HAP-1 (cell line): ENCODE results near the gene MYO15B.

Experiments
- DNase-seq, 2 experiments: peaks; one replicate each; pipeline ENCODE4 v3.0.0-alpha.2; 2016 to 2020; ENCODE audit warnings: low spot score in 2 of 2
- H3K27me3 ChIP-seq: fragments of 250-450 bp; sonication (Bioruptor Pico); 2 replicates; pipeline ENCODE4 v1.5.1; 2020; ENCODE audit warnings: low read depth, mild to moderate bottlenecking, moderate library complexity
- H3K36me3 ChIP-seq: fragments of 250-450 bp; sonication (Bioruptor Pico); replicated peaks from 2 replicates; pipeline ENCODE4 v1.5.1; 2020; ENCODE audit warnings: mild to moderate bottlenecking
- H3K4me1 ChIP-seq: fragments of 250-450 bp; sonication (Bioruptor Pico); 2 replicates; pipeline ENCODE4 v1.5.1; 2020; ENCODE audit warnings: mild to moderate bottlenecking
- H3K4me3 ChIP-seq: fragments of 250-450 bp; sonication (Bioruptor Pico); 2 replicates; pipeline ENCODE4 v1.5.1; 2020; ENCODE audit warnings: mild to moderate bottlenecking, moderate library complexity
- H3K9me3 ChIP-seq: fragments of 250-450 bp; sonication (Bioruptor Pico); 2 replicates; pipeline ENCODE4 v1.5.1; 2020; ENCODE audit warnings: mild to moderate bottlenecking, moderate library complexity
- in situ Hi-C: fragments of 300-500 bp; cut with MboI; formaldehyde crosslinking; loops from 3 replicates; pipeline ENCODE4 v1.14.3; 2020; ENCODE audit warnings: low sequenced_read_pairs, inconsistent platforms, mixed read lengths

The MYO15B gene

DNA sequence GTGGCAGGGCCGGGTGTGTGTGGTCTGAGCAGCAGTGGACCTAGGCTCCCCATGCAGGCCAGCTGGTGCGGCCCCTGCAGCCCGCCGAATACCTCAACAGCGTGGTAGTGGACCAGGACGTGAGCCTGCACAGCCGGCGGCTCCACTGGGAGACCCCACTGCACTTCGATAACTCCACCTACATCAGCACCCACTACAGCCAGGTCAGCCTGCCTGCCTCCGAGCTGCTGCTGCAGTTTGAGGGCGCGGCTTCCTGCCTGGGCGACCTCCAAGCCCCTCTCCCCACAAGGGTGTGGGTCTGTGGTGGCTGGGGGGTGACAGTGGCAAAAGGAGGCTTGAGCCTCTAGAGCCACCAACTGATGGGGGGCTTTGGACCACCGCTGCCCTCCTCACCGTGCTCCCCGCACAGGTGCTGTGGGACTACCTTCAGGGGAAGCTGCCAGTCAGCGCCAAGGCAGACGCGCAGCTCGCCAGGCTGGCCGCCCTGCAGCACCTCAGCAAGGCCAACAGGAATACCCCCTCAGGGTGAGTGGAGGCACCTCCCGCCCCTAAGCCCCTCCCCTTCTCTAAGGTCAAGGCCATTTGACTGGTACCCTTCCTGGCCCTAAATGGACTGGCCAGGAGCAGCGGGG lies 37.2 kb downstream of the MYO15B start:
- Histone ChIP-seq H3K36me3 (no peaks in the 10 kb centered on the region; the same call in 1 of the 2 replicates), H3K4me1 (no peaks in the 10 kb centered on the region), H3K9me3 (no peaks in the 10 kb centered on the region), H3K4me3 (no peak overlapping the region), H3K27me3 (no peaks in the 10 kb centered on the region)
- in situ Hi-C loops: no loop called here
- DNase-seq: no peak

DNA sequence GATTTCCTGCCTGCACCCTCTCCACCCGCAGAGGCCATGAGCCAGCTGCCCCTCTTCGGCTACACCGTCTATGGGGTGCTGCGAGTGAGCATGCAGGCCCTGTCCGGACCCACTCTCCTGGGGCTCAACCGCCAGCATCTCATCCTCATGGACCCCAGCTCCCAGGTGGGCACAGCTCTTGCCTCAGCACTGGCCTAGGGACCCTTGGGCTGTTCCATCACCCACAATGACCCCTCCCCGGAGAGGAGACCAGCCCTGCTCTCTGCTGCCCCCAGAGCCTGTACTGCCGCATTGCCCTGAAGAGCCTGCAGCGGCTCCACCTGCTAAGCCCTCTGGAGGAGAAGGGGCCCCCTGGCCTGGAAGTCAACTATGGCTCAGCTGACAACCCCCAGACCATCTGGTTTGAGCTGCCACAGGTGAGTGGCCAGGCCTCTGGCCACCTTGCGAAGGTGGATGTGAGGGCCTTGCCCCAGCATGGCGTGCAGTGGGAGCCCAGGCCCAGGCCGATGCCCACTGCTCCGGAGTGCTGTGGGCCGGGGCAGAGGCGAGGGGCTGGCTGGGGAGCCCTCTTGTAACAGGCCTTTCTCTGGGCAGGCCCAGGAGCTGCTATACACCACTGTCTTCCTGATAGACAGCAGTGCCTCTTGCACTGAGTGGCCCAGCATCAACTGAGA lies 38.4 kb downstream of the MYO15B start:
- Histone ChIP-seq H3K9me3 (no peaks in the 10 kb centered on the region), H3K4me3 (no peak overlapping the region), H3K4me1 (no peaks in the 10 kb centered on the region), H3K36me3 (no peaks in the 10 kb centered on the region; the same call in 1 of the 2 replicates), H3K27me3 (no peaks in the 10 kb centered on the region)
- peak; percentile 19 to 77 for DNase-seq
- in situ Hi-C loops: no loop called here

DNA sequence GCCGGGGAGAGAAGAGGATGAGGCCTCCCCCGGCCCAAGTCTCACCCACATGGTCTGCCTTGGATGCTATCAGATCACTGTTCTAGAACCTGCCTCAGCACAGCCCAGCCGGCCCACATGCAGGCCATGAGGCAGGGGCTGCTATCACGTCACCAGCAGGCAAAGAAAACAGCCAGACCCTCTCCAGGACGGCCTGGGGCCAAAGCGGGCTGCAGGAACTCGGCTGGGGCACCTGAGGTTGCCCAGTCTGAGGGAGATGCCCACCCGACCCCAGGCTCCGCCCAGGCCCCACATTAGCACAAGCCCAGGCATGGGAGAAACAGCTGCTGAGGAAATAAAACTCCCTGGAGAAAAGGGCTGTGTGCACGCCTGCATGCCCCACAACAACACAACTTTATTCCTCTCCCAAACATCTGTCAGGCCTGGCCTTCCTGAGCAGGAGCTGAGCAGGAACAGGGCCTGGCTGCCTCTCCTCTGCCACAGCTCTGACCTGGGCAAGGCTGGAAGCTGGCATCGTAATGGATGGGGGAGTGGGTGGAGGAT lies 39.0 kb downstream of the MYO15B start:
- in situ Hi-C loops: no loop called here
- H3K36me3 ChIP-seq: no peaks in the 10 kb centered on the region; the same call in 1 of the 2 replicates
- no peaks in the 10 kb centered on the region for H3K9me3 ChIP-seq
- H3K27me3 ChIP-seq: no peaks in the 10 kb centered on the region
- H3K4me3 ChIP-seq: no peak overlapping the region
- no peaks in the 10 kb centered on the region for H3K4me1 ChIP-seq
- DNase-seq: no peak

DNA sequence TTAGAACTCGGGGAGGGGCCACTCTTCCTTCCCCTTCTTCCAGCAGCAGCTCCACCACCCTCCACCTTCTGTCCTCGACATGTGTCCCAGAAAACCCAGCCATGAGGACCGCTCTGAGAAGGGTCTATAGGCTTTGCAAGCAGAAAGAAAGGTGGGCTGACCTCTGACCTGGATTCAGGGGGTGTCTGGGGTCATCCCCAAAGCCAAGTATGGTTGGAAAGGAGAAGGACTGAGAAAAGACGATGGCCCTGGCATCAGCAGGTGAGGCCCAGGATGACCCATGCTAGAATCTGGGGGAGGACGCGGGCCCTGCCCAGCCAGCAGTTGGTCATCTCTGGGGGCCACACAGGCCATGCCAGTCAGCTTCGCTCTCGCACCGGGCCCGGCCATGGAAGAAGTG lies 39.5 kb downstream of the MYO15B start:
- no peaks in the 10 kb centered on the region; the same call in 1 of the 2 replicates for H3K36me3 ChIP-seq
- no peaks in the 10 kb centered on the region for H3K9me3 ChIP-seq
- in situ Hi-C loops: no loop called here
- no peak for DNase-seq
- no peak overlapping the region for H3K4me3 ChIP-seq
- no peaks in the 10 kb centered on the region for H3K4me1 ChIP-seq
- no peaks in the 10 kb centered on the region for H3K27me3 ChIP-seq

DNA sequence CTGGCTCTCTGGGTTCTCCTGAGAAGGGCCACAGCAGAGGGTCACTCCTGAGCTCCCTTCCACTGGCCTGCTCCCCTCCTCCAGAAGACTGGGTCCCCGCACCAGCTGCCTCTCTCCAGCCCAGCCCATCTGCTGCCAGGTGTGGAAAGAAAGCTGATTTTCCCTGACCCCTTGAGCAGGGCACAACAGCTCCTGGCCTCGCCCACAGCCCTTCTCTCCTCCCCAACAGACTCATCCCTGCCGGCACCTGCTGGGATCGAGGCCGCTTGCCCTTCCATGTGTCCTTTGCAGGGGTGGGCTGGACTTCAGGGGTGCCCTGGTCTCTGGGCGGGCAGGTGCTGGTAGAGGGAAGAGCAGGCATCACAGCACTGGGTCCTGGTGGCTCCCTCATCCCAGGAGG lies 40.8 kb downstream of the MYO15B start:
- Histone ChIP-seq H3K4me1 (peaks cover 5% of the 10 kb centered on the region), H3K27me3 (no peaks in the 10 kb centered on the region), H3K4me3 (no peak overlapping the region), H3K9me3 (no peaks in the 10 kb centered on the region), H3K36me3 (peaks cover 1% of the 10 kb centered on the region)
- in situ Hi-C loops: no loop called here
- no peak for DNase-seq

DNA sequence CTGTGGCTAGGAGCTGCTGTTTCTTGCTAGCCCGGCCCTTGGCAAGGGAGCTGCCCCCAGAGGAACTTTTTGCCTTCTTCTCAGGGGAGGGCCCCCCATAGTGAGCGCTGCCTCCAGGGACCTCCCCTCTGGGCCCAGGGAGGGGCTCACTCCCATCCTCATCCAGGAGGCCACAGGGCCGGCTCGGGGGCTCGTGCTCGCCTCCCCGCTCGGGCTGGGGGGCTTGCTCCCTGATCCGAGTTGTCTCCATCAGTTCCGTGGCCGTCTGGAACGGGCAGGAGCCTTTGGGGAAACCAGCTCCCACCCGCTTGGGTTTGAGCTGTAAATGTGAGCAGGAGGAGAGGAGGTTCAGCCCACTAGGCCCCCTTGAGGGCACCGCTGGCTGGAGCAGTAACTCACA lies 41.6 kb downstream of the MYO15B start:
- H3K4me3 ChIP-seq: no peak overlapping the region
- no peaks in the 10 kb centered on the region for H3K27me3 ChIP-seq
- peaks cover 3% of the 10 kb centered on the region for H3K36me3 ChIP-seq
- in situ Hi-C loops: no loop called here
- H3K4me1 ChIP-seq: peaks cover 12% of the 10 kb centered on the region
- no peaks in the 10 kb centered on the region for H3K9me3 ChIP-seq
- DNase-seq: no peak

DNA sequence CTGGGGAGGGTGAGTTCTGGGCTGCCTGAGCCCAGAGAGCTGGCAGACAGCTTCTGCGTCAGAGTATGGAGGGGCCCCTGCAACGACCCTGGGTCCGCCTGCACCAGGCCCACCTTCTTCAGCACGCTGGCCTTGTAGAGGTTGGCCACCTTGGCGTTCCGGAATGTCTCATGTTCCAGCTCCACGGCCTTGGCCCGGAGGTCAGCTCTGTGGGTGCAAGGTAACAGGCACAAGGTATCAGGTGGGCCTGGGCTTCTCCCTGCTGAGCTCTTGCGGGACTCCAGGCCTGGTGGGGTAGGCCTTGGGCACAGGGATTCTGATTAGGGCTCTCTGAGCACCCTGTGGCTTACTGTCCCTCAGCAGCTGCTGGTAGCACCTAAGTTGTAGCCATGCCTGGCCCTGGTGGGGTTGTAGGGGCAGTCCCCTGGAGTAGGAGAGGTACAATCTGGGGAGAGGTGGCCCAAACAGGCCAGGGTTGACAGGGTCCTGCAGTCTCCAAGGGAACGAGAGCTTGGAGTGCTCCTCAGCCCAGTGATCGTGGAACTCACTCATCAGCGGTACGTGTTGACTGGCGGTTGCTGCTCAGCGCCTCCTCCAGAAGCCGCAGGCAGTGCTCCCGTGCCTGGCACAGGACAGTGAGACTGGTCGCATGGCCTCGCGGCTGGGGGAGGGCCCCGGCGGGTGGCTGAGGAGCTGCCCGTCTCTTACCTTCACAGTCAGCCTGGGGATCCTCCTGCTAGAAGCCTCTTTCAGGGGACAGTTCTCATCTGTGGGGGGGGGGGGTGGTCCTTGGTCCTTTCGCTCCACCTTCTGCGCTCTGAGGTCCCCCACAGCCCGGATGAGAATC lies 42.7 kb downstream of the MYO15B start:
- H3K9me3 ChIP-seq: no peaks in the 10 kb centered on the region
- peaks cover 3% of the 10 kb centered on the region for H3K36me3 ChIP-seq
- in situ Hi-C loops: no loop called here
- DNase-seq: no peak
- no peaks in the 10 kb centered on the region for H3K27me3 ChIP-seq
- H3K4me1 ChIP-seq: peaks cover 15% of the 10 kb centered on the region
- no peak overlapping the region for H3K4me3 ChIP-seq

DNA sequence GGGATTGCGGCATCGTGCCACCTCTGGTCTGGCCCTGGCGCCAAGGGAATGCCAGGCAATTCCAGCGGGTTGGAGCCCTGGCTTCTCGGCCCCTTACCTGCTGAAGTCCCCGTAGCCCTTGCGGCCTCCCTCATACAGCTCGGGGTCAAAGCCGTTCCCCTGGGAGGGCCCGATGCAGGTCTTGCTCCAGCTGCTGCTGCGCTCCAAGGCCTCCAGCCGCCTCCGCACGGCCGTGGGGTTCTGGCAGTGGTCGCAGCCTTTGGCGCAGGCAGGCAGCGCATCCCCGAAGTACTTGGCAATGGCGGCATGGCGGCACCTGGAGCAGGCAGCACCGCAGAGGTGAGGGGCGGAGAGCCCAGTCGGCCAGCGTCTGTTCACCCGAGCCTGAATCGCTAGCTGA lies 43.8 kb downstream of the MYO15B start:
- Histone ChIP-seq H3K36me3 (peaks cover 3% of the 10 kb centered on the region), H3K27me3 (no peaks in the 10 kb centered on the region), H3K9me3 (no peaks in the 10 kb centered on the region), H3K4me3 (no peak overlapping the region), H3K4me1 (peaks cover 15% of the 10 kb centered on the region)
- in situ Hi-C loops: no loop called here
- DNase-seq: no peak

DNA sequence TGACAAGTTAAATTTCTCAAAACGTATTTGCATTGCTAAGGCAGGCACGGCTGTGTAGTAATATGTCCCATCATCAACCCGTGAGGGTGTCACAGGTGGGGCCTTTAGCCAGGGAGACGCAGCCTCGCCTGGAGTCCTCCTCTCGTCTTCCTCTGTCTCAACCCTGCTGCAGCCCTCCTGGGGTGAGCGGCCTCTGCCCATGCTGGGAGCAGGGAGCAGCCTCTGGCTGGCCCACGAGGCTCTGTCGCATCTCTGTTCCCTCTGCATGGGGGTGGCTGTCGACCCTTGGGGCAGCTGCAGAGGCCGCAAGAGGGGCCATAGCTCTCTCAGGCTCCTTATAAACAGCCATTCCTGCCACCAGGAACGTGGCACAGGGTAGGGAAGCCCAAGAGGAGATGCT lies 44.8 kb downstream of the MYO15B start:
- no peak for DNase-seq
- in situ Hi-C loops: no loop called here
- Histone ChIP-seq H3K4me3 (no peak overlapping the region), H3K4me1 (peaks cover 15% of the 10 kb centered on the region), H3K36me3 (peaks cover 3% of the 10 kb centered on the region), H3K9me3 (no peaks in the 10 kb centered on the region), H3K27me3 (no peaks in the 10 kb centered on the region)

DNA sequence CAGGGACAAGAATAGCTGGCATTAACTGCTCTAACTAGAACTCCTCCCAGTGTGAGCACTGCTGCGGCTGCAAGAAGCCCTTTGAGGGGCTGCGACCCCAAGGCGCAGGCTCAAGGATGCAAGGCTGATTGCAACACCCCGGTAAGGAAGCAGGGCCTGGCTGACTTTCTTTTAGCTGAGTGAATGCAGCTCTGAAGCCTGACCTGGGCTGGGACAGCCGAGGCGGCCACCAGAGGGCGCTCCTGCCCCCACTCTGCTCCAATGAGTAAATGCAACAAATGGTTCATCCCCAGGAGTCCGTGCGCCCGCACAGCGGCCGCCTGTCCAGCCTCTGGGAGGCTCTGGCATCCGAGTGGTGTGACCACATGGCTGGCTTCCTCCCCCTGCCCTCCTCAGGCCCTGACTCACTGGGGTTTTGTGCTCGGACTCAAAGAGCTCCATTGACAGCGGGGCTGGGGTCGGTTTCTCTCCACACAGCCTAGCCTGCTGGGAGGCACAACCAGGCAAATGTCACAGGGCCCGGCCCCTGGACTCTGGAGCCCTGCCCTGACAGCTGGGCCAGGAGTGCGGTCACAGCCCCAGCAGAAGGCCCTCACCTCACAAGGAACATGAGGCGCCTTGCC lies 45.4 kb downstream of the MYO15B start, which contains the start of gene SMIM5:
Gene SMIM5 (plus strand): TSS at position 572 of the 623 bp plus-strand sequence. CDS start 6,768 bp downstream, outside the sequence.
- no peak within 1 kb of the TSS; the same call in 1 of the 2 replicates for H3K4me3 ChIP-seq
- H3K4me1 ChIP-seq: peaks cover 15% of the 10 kb centered on the region
- peak; percentile 70 to 92 for DNase-seq
- in situ Hi-C loops: no loop called here
- H3K9me3 ChIP-seq: no peaks in the 10 kb centered on the region
- peaks cover 3% of the 10 kb centered on the region for H3K36me3 ChIP-seq
- no peaks in the 10 kb centered on the region for H3K27me3 ChIP-seq

DNA sequence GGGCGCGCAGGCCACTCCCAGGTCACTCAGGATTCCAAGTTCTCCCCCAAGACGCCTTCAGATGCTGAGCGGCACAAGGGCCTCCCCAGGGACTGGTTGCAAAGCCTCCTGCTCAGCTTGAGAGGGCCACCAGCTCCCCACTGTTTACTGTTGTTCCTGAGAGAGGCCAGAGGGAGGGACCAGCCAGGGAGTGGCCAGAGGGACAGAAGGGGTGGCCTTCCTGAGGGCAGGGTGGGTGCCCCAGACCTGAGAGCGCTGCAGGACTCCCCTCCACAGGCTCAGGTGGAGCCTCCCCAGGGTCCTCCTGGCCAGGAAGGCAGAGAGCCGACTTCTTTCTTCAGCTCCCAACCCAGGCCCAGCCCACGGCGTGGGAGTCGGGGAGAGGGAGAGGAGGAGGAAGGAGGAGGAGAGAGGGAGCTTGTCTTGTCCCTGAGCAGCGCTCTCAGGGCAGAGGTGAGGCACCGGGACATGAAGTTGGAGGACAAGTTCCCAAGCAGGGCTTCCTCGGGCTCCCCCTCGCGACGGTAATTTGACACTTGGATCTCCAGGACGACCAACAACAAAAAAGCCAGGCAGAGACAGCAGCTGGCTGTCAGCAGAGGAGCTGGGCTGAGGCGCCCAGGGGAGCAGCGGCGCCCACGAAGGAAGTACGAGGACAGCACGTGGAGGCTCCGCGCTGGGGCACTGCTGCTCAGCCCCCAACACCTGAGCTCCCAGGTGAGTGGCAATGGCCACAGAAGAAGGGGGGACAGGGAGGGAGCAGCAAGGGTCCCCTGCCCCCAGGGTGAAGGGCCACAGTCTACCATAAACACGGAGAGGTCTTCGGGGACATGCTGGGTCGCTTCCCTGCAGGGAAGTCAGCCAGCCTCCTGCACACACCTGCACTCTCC lies 46.1 kb downstream of the MYO15B start:
- H3K27me3 ChIP-seq: no peaks in the 10 kb centered on the region
- H3K36me3 ChIP-seq: peaks cover 3% of the 10 kb centered on the region
- peaks cover 15% of the 10 kb centered on the region for H3K4me1 ChIP-seq
- in situ Hi-C loops: no loop called here
- peak; percentile 90 to 95 for DNase-seq
- no peak overlapping the region; the same call in 1 of the 2 replicates for H3K4me3 ChIP-seq
- H3K9me3 ChIP-seq: no peaks in the 10 kb centered on the region

DNA sequence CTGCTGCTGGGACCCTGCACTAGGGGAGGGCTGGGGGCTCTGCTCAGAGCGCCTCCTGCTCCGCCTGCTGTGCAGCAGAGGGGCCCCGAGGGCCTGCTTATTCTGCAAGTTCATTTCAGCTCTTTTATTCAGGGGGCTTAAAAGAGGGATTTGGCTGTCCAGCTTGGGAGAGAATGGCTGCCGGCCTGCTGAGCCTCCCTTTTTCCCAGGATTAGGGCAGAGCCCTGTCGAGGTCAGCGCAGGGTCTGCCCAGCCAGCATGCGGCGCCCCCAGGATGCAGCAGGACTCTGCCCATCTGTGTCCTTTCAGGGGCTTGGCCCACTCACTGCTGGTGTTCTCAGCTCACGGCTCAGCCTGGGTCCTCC lies 46.8 kb downstream of the MYO15B start:
- in situ Hi-C loops: no loop called here
- no peak for DNase-seq
- Histone ChIP-seq H3K27me3 (no peaks in the 10 kb centered on the region), H3K4me3 (no peak overlapping the region; the same call in 1 of the 2 replicates), H3K4me1 (peaks cover 15% of the 10 kb centered on the region), H3K9me3 (no peaks in the 10 kb centered on the region), H3K36me3 (peaks cover 3% of the 10 kb centered on the region; the same call in 1 of the 2 replicates)
